Thyroid gland (tissue), 4 donors: ENCODE measurements around the gene SLAIN2.

Experiments used
- POLR2A ChIP-seq, 2 donors: fragments of 450-650 bp; IDR thresholded peaks; one replicate each; pipeline ENCODE4 v1.6.1; 2017; ENCODE audit warnings: antibody characterized with exemption in 2 of 2, mild to moderate bottlenecking in 2 of 2, moderate library complexity in 1 of 2
- TF ChIP-seq, protein P1 (sequence below), 6 experiments: fragments of 200-600 bp in 3 of 6; fragments of 450-650 bp in 3 of 6; sonication (generic) in 3 of 6; IDR thresholded peaks; one replicate each; pipeline ENCODE4 v1.5.1; 2016 to 2019; ENCODE audit warnings: antibody characterized with exemption in 6 of 6, mild to moderate bottlenecking in 2 of 6, inconsistent platforms in 1 of 6, moderate library complexity in 1 of 6

DNA sequence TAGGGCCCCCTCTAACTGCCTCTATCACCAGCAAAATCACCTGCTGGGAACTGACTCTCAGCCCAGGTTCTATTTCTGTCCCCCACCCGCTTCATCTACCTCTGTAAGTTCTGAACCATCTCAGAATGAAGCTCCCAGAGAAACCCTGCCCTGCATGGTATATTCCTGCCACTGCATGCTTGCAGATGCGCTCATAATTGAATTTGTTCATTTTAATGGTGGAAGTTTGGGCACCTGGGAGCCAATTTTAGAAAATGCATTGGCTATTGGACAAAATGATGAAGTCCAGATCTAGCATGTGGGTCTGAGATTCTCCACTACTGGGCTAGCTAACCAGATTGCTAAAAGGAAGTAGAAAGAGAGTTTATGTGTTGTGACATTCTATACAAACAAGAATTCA, 113.3 kb downstream of the SLAIN2 start:
- TF ChIP-seq, protein P1, sequence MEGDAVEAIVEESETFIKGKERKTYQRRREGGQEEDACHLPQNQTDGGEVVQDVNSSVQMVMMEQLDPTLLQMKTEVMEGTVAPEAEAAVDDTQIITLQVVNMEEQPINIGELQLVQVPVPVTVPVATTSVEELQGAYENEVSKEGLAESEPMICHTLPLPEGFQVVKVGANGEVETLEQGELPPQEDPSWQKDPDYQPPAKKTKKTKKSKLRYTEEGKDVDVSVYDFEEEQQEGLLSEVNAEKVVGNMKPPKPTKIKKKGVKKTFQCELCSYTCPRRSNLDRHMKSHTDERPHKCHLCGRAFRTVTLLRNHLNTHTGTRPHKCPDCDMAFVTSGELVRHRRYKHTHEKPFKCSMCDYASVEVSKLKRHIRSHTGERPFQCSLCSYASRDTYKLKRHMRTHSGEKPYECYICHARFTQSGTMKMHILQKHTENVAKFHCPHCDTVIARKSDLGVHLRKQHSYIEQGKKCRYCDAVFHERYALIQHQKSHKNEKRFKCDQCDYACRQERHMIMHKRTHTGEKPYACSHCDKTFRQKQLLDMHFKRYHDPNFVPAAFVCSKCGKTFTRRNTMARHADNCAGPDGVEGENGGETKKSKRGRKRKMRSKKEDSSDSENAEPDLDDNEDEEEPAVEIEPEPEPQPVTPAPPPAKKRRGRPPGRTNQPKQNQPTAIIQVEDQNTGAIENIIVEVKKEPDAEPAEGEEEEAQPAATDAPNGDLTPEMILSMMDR (IDR thresholded peaks at IDR 0.05) = no peak
- no peak for TF ChIP-seq POLR2A (IDR thresholded peaks at IDR 0.05)
